ENCODE measurements around the gene RALGDS. TPM values are rescaled to one million over a fixed set of nuclear protein-coding genes. Genes with fewer than 3 reads are reported as not detected.
A peak's percentile ranks its signal among the peaks of the same experiment; 100 is the strongest.

The RALGDS gene
- total RNA-seq, 2 donors from 2014 or later, result 28.0 to 30.7 TPM

DNA sequence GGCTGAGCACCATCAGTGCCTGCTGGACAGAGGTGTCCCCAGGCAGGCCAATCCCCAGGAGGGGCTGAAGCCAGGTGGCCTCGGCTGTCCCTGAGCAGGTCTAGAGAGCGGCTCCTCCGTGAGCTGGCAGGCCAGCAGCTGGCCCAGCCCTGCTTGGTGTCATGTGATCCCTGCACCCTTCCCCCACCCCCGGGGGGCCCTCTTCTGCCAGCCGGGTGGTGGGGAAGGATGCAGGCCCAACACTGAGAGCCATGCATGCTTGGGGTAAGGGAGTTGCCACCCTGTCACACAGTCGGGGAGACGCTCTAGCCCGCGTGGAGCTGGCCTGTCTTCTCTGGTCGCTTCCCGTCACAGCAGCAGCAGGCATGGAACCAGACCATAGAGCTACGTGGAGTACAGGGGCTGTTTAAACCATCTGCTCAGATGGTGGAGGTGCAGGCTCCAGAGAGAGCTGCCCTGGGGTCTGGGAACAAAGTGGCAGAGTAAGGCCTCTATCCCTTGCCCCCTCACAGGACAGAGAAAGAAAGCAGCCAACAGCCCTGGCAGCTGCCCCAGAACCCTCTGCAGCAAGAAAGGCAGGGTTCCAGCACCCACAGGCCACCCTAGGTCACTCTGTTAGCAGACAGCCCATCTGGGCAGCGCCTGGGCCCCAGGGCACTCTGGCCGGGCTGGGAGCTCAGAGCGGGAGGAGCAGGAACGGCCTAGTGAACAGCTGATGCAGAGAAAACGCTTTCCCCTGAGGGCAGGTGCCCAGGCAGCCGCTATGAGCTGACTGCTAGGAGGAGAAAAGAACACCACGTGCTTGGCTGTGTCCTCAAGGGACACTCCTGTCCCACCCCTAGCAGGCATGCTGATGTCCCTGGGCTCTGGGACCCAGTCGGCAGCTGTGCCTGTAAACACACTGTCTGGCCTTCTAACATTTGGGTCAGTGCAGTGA, 6.8 kb downstream of the RALGDS start:
- H3K27me3 ChIP-seq (ENCODE audit: control insufficient read depth, insufficient read depth, low read length, poor library complexity, severe bottlenecking), result no peaks in the 10 kb centered on the region
- 88 to 90% methylated on average over 15 to 20 of the region's 20 CpGs for WGBS, 2 experiments (ENCODE audit: insufficient coverage in 1 of 2, insufficient read length in 1 of 2)
- H3K4me1 ChIP-seq (ENCODE audit: control insufficient read depth, insufficient read depth, low read length), result peaks cover under 1% of the 10 kb centered on the region
- DNase-seq, result no peak
- H3K27me3 Mint-ChIP-seq (ENCODE audit: insufficient read depth), result peaks cover 16% of the 10 kb centered on the region
- no peaks in the 10 kb centered on the region for H3K9me3 Mint-ChIP-seq
- peaks cover 11% of the 10 kb centered on the region for H3K36me3 ChIP-seq (ENCODE audit: control insufficient read depth, insufficient read depth, low read length)
- no peak overlapping the region for H3K9ac ChIP-seq (ENCODE audit: extremely low read depth, low read length, poor library complexity, severe bottlenecking)
- H3K4me3 ChIP-seq (ENCODE audit: low read length), result no peak overlapping the region
- TF ChIP-seq, protein P1, sequence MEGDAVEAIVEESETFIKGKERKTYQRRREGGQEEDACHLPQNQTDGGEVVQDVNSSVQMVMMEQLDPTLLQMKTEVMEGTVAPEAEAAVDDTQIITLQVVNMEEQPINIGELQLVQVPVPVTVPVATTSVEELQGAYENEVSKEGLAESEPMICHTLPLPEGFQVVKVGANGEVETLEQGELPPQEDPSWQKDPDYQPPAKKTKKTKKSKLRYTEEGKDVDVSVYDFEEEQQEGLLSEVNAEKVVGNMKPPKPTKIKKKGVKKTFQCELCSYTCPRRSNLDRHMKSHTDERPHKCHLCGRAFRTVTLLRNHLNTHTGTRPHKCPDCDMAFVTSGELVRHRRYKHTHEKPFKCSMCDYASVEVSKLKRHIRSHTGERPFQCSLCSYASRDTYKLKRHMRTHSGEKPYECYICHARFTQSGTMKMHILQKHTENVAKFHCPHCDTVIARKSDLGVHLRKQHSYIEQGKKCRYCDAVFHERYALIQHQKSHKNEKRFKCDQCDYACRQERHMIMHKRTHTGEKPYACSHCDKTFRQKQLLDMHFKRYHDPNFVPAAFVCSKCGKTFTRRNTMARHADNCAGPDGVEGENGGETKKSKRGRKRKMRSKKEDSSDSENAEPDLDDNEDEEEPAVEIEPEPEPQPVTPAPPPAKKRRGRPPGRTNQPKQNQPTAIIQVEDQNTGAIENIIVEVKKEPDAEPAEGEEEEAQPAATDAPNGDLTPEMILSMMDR (conservative IDR thresholded peaks at IDR 0.05), result no peak
- peaks cover 6% of the 10 kb centered on the region for H3K4me1 Mint-ChIP-seq
- H3K36me3 Mint-ChIP-seq (ENCODE audit: low read depth), result peaks cover 15% of the 10 kb centered on the region
- H3K4me3 Mint-ChIP-seq, result no peak overlapping the region
- no peak overlapping the region for H3K27ac Mint-ChIP-seq
- H3K27ac ChIP-seq (ENCODE audit: low read depth, low read length), result peak overlapping the region; percentile 90
- no peaks in the 10 kb centered on the region for H3K9me3 ChIP-seq (ENCODE audit: control insufficient read depth, low read length)

DNA sequence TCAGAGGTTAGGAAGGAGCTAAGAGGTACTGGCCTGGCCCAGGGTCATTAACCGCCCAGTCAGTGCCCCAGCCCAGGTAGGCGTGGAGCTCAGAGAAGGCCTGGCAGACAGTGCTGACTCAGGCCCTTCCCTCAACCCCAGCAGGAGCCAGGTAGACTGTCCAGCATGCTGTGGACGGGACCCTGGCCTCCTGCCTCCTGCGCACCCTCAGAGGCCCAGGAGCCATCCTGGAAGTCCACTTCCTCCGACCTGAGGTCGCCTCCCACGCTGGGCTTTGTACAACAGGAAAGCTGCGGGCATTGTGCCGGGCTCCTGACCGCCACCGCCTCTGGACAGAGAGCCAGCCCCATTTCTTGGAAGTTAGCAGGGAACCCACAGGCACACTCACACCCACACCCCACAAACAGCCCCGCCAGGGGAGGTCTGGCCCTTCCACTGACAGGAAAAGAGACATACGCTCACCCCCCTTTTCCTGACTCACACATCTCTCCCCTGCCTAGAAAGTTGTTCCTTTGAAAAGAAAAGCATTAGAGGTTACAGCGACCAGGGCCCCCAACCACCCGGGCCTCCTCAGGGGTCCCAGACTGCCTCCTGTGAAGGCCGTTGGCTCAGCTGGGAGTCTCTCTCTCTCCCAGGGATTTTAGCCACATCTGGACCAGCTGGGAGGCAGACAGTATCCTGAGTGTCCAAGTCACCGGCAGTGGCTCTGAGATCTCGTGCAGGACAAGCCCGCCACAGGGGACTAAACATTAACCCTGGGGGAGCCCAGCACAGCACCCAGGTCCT, 7.7 kb downstream of the RALGDS start:
- Mint-ChIP-seq H3K4me1 (no peaks in the 10 kb centered on the region), H3K9me3 (no peaks in the 10 kb centered on the region), H3K4me3 (no peak overlapping the region), H3K27me3 (ENCODE audit: insufficient read depth) (peaks cover 9% of the 10 kb centered on the region), H3K36me3 (ENCODE audit: low read depth) (peaks cover 16% of the 10 kb centered on the region), H3K27ac (no peak overlapping the region)
- H3K27me3 ChIP-seq (ENCODE audit: control insufficient read depth, insufficient read depth, low read length, poor library complexity, severe bottlenecking), result no peaks in the 10 kb centered on the region
- H3K4me1 ChIP-seq (ENCODE audit: control insufficient read depth, insufficient read depth, low read length), result no peaks in the 10 kb centered on the region
- H3K27ac ChIP-seq (ENCODE audit: low read depth, low read length), result peak overlapping the region; percentile 90
- no peak overlapping the region for H3K4me3 ChIP-seq (ENCODE audit: low read length)
- TF ChIP-seq, protein P1 (conservative IDR thresholded peaks at IDR 0.05), result no peak
- WGBS, 2 experiments (ENCODE audit: insufficient coverage in 1 of 2, insufficient read length in 1 of 2), result 92 to 98% methylated on average over 9 to 19 of the region's 19 CpGs
- no peak for DNase-seq
- no peaks in the 10 kb centered on the region for H3K9me3 ChIP-seq (ENCODE audit: control insufficient read depth, low read length)
- no peak overlapping the region for H3K9ac ChIP-seq (ENCODE audit: extremely low read depth, low read length, poor library complexity, severe bottlenecking)
- peaks cover 13% of the 10 kb centered on the region for H3K36me3 ChIP-seq (ENCODE audit: control insufficient read depth, insufficient read depth, low read length)

DNA sequence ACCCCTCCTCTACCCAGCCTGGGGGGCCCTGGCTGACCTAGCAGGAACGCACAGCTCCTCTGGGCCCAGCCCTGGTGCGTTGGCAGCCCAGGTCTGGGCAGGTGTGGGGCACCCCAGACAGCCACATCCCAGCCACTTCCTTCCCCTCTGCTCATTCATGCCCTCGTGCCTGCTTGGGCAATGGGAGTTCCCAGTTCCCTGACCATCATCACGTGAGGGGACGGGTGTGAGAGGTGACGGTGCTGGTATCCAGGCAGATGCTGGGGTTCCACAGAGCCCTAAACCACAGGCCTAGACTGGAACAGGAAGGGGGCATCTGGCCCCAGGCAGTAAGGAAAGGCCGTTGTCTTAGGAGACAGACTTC, 8.4 kb downstream of the RALGDS start:
- H3K4me3 ChIP-seq (ENCODE audit: low read length), result no peak overlapping the region
- TF ChIP-seq, protein P1 (conservative IDR thresholded peaks at IDR 0.05), result no peak
- H3K9me3 Mint-ChIP-seq, result no peaks in the 10 kb centered on the region
- H3K27me3 ChIP-seq (ENCODE audit: control insufficient read depth, insufficient read depth, low read length, poor library complexity, severe bottlenecking), result no peaks in the 10 kb centered on the region
- no peaks in the 10 kb centered on the region for H3K4me1 Mint-ChIP-seq
- no peaks in the 10 kb centered on the region for H3K9me3 ChIP-seq (ENCODE audit: control insufficient read depth, low read length)
- H3K4me3 Mint-ChIP-seq, result no peak overlapping the region
- H3K27ac ChIP-seq (ENCODE audit: low read depth, low read length), result no peak overlapping the region
- no peak overlapping the region for H3K9ac ChIP-seq (ENCODE audit: extremely low read depth, low read length, poor library complexity, severe bottlenecking)
- H3K4me1 ChIP-seq (ENCODE audit: control insufficient read depth, insufficient read depth, low read length), result no peaks in the 10 kb centered on the region
- WGBS, 2 experiments (ENCODE audit: insufficient coverage in 1 of 2, insufficient read length in 1 of 2), result 94 to 98% methylated on average over 6 to 7 of the region's 7 CpGs
- H3K36me3 ChIP-seq (ENCODE audit: control insufficient read depth, insufficient read depth, low read length), result peaks cover 18% of the 10 kb centered on the region
- H3K27me3 Mint-ChIP-seq (ENCODE audit: insufficient read depth), result peaks cover 2% of the 10 kb centered on the region
- no peak overlapping the region for H3K27ac Mint-ChIP-seq
- peaks cover 23% of the 10 kb centered on the region for H3K36me3 Mint-ChIP-seq (ENCODE audit: low read depth)
- no peak for DNase-seq
